GM10847 (cell line): ENCODE measurements around the gene ABTB2.

Experiments
- POLR2A ChIP-seq: IDR thresholded peaks from 2 replicates; pipeline ENCODE4 v1.6.1; 2011; ENCODE audit not compliant: insufficient read length; ENCODE audit errors: extremely low read depth

Gene ABTB2

DNA sequence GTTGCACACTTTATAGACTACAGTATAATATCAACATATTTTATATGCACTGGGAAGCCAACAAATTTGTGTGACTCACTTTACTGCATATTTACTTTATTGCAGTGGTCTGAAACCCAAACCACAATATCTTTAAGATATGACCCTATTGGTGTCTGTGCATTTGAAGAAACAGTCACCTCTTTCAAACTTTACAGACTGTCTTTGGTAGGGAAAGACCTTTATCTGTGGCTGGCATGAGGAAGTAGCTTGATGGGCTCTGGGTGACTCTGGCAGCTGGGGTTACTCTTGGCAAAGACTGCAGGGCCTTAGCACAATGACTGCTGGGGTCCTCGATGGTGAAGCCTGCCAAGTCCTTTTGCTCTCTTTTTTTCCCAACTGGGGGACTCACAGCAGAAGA is 21.3 kb upstream of the ABTB2 start:
- TF ChIP-seq POLR2A, result no peak

GRCh38 chr11:34373727-34374126 is 15.9 kb upstream of the ABTB2 start:
- TF ChIP-seq POLR2A, result no peak

GRCh38 chr11:34366522-34366921 is 8.7 kb upstream of the ABTB2 start:
- no peak for TF ChIP-seq POLR2A

GRCh38 chr11:34364102-34364501 is 6.3 kb upstream of the ABTB2 start:
- TF ChIP-seq POLR2A, result no peak

DNA sequence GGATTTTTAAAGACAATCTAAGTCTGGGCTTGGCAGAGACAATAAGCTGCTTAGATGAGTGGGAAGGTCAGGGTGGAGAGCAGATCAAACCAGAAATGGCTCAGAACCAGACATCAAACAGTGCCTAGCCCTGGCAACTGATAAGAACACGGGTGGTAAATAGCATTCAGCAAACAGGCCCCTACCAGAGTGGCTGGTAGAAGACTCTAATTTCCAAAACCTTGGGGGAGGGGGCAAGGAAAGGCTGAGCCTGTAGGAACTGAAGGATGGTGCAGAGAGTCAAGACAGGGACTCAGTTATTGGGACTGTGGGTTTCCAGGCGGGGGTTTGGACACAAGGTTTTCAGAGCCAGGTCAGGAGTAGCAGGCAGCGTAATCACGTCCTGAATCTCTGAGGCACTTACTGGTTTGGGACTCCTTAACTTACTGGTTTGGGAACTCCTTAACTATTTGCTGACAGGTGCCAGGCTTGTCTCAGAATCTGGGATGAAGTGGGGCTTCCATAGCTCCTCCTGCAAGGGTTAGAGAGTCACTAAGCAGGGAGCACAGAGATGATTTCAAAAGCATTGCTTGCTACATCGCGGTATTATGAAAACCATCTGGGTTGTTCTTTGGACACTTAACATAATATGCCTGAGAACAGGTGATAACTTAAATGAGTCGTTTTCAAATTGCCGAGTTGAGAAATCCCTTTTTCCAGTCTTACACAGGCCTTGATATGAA is 5.7 kb upstream of the ABTB2 start:
- TF ChIP-seq POLR2A, result no peak

GRCh38 chr11:34360046-34360445 is 2.2 kb upstream of the ABTB2 start:
- no peak for TF ChIP-seq POLR2A

DNA sequence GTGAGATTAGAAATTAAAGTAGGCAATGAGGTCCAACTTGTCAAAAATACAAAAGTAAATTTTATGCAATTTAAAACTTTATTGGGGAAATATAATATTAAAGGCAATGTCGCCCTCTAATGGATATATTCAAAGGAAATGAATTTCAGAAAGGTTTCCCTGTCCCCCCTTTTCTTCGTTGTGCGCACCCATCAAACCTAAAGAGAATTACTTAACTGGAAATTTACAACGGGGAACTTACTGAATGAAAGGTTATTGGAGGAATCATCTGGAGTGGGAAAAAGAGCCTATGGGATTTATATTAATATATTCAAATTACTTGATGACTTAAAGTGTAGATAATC is 1.7 kb upstream of the ABTB2 start:
- no peak for TF ChIP-seq POLR2A

DNA sequence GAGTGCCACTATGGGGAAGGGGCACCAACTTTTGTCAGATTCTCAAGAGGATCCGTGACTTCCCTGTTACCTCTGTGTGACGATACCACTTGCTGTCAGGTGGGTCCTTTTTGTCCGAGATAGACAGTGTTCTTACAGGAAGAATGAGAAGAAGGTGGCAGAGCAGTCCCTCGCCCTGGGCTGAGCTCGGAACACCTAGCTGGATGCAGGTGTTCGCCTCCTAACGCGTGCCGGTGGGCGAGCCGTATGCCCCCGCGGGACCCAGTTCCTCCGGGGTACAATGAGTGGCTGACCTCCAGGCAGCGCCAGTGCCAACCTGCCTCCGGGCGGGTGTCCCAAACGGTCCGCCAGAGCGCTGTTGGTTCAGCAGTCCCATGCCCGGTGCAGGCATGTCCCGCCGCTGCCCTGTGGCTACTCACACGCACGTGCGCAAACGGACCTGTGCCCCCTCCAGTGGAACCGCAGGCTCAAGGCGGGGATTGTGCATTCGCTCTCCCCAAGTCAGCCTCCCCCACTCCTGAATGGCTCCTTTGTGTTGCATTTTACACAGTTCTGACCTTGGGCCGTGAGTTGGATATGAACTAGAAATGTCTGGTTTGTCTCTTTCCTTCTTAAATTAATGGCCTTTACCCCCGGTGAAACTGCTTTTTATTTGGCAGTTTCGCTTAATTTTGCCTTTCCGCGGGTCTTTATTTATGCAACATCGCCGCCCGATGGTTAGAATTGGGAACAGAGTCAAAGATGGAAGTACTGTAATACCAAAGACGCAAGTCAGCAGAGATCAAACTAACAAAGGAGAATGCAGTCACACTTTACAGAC is 1.1 kb upstream of the ABTB2 start:
- no peak for TF ChIP-seq POLR2A

DNA sequence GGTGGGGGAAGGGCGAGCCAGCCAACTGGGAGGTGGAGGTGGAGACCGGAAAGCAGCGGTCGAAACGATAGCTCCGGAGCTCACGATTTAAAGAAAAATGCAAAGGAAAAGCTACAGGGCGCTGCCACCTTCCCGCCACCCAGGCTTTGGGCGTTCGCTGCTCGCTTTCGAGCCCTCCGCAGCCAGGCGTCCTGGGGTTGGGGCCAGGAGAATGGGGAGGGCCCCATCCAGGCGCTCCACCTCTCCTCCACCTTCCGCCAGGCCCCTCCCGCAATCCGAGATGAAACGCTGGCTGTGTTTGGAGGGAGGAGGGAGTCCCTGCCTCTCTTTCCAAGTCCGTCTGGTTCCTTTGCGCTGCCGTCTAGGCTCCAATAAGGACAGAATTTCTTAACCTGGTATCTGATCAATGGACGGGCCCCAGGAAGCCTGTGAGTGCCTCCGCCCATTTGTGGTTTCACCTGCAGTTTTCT is 483 bp upstream of the ABTB2 start:
- TF ChIP-seq POLR2A, result no peak

DNA sequence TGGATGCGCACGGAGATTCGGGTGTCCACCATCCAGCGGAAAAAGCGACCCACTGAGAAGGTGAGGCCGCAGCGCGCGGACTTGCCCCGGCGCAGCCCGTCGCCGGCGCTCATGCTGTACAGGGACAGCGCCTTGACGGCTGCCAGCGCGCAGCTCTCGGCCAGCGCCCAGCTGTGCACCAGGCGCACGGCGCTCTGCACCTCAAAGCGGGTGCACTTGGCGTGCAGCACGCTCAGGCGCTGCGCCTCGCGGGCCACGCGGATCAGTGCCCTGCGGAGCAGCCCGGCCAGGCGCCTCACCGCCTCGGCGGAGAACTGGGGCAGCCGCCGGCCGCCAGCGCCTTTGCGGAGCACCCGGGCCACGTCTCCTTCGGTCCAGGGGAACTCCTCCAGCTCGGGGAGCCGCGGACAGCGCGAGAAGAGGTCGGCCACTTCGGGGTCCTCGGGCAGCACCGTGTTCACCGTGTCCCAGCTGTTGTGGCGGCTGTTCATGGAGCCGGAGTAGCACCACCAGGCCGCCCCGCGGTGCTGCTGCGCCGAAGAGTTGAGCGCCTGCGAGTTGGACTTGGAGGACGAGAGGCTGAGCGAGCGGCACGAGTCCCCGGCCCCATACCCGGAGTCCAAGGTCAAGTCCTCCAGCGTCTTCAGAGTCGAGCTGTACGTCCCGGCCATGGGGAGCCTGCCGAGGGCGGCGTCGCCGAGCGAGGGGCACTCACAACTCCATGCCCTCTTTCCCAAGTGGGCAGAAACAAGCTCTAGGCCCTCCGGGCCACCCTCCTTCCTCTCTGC is 703 bp downstream of the ABTB2 start:
- no peak for TF ChIP-seq POLR2A

DNA sequence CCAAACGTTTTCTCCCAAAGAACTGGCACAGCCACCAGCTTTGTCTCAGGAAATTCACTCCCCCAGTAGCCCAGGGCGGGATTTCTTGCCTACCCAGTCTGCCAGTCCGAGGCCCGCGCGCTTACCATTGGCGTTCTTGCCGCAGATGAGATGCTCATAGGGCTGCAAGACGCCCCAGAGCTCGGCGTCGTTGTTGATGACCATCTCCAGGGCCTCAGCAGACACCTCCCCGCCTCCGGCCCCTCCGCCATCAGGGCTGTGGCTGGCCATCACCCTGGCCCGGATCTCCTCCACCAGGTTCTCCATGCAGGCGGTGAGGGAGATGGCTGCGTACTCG is 1.3 kb downstream of the ABTB2 start:
- no peak for TF ChIP-seq POLR2A

DNA sequence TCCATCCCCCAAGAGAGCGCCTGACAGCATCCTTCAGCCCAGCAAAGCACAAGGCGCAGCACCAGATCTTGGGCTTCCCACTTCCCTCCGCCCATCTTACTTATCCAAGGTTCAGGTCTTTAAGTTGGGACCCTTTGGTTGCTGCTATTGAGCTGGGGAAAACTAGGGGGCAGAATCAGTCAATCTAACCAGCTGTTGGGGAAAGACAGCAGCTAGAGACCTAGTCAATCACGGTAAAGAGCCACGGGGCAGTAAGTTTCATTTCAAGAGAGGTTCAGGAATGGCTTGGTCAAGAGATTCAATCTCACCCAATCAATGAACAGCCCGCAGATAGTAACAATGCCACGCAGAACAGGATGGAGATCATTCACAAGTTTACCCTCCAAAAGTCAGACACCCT is 1.7 kb downstream of the ABTB2 start:
- TF ChIP-seq POLR2A, result no peak

GRCh38 chr11:34355726-34356125 is 2.1 kb downstream of the ABTB2 start:
- TF ChIP-seq POLR2A, result no peak

GRCh38 chr11:34354782-34355181 is 3.0 kb downstream of the ABTB2 start:
- TF ChIP-seq POLR2A, result no peak

GRCh38 chr11:34353881-34354280 is 3.9 kb downstream of the ABTB2 start:
- no peak for TF ChIP-seq POLR2A
